Rectal smooth muscle tissue (tissue), 1 donor: ENCODE results near the gene SEMA3A.

Experiments
- H3K27ac ChIP-seq: one replicate; pipeline ENCODE4 v1.7.0; 2013; ENCODE audit warnings: low read depth, low read length, inconsistent platforms
- H3K27me3 ChIP-seq: one replicate; pipeline ENCODE4 v1.7.0; 2013; ENCODE audit warnings: low read length; ENCODE audit not compliant: control insufficient read depth, insufficient read depth
- H3K36me3 ChIP-seq: one replicate; pipeline ENCODE4 v1.7.0; 2013; ENCODE audit warnings: low read length; ENCODE audit not compliant: control insufficient read depth, insufficient read depth
- H3K4me1 ChIP-seq: one replicate; pipeline ENCODE4 v1.7.0; 2013; ENCODE audit warnings: low read length; ENCODE audit not compliant: control insufficient read depth, insufficient read depth
- H3K4me3 ChIP-seq: one replicate; pipeline ENCODE4 v1.7.0; 2013; ENCODE audit warnings: low read length
- H3K9ac ChIP-seq: one replicate; pipeline ENCODE4 v1.7.0; 2013; ENCODE audit warnings: low read length

SEMA3A gene

GRCh38 chr7:84002348-84002747, 192.2 kb downstream of the SEMA3A start:
- H3K9ac ChIP-seq = no peak overlapping the region
- no peaks in the 10 kb centered on the region for H3K36me3 ChIP-seq
- no peaks in the 10 kb centered on the region for H3K4me1 ChIP-seq
- no peak overlapping the region for H3K4me3 ChIP-seq
- no peaks in the 10 kb centered on the region for H3K27me3 ChIP-seq
- H3K27ac ChIP-seq = no peak overlapping the region

GRCh38 chr7:83996879-83997278, 197.7 kb downstream of the SEMA3A start:
- H3K27ac ChIP-seq = no peak overlapping the region
- H3K36me3 ChIP-seq = no peaks in the 10 kb centered on the region
- no peaks in the 10 kb centered on the region for H3K4me1 ChIP-seq
- H3K4me3 ChIP-seq = no peak overlapping the region
- no peak overlapping the region for H3K9ac ChIP-seq
- H3K27me3 ChIP-seq = no peaks in the 10 kb centered on the region

- no peaks in the 10 kb centered on the region for H3K36me3 ChIP-seq
- no peak overlapping the region for H3K27ac ChIP-seq
- H3K27me3 ChIP-seq = no peaks in the 10 kb centered on the region
- H3K9ac ChIP-seq = no peak overlapping the region
- no peak overlapping the region for H3K4me3 ChIP-seq
- peaks cover 3% of the 10 kb centered on the region for H3K4me1 ChIP-seq
Observed at GRCh38 chr7:83987764-83988163, 206.8 kb downstream of the SEMA3A start.

- peaks cover 3% of the 10 kb centered on the region for H3K4me1 ChIP-seq
Observed at GRCh38 chr7:83985821-83986220, 208.8 kb downstream of the SEMA3A start.

GRCh38 chr7:83984591-83984990, 210.0 kb downstream of the SEMA3A start:
- Histone ChIP-seq H3K4me3 (no peak overlapping the region), H3K9ac (no peak overlapping the region), H3K4me1 (peaks cover 3% of the 10 kb centered on the region), H3K27me3 (no peaks in the 10 kb centered on the region), H3K36me3 (no peaks in the 10 kb centered on the region), H3K27ac (no peak overlapping the region)

More at GRCh38 chr7:83985821-83986220, 208.8 kb downstream of the SEMA3A start:
- H3K27ac ChIP-seq = no peak overlapping the region
- no peak overlapping the region for H3K9ac ChIP-seq
- no peak overlapping the region for H3K4me3 ChIP-seq
- H3K36me3 ChIP-seq = no peaks in the 10 kb centered on the region
- H3K27me3 ChIP-seq = no peaks in the 10 kb centered on the region

- H3K27ac ChIP-seq = no peak overlapping the region
- H3K27me3 ChIP-seq = no peaks in the 10 kb centered on the region
- H3K9ac ChIP-seq = no peak overlapping the region
- H3K4me1 ChIP-seq = peaks cover 3% of the 10 kb centered on the region
- no peak overlapping the region for H3K4me3 ChIP-seq
- no peaks in the 10 kb centered on the region for H3K36me3 ChIP-seq
Observed at GRCh38 chr7:83984076-83984475, 210.5 kb downstream of the SEMA3A start.

GRCh38 chr7:83983606-83984005, 211.0 kb downstream of the SEMA3A start:
- Histone ChIP-seq H3K27ac (no peak overlapping the region), H3K36me3 (no peaks in the 10 kb centered on the region), H3K4me1 (peaks cover 3% of the 10 kb centered on the region), H3K27me3 (no peaks in the 10 kb centered on the region), H3K9ac (no peak overlapping the region), H3K4me3 (no peak overlapping the region)

- no peaks in the 10 kb centered on the region for H3K27me3 ChIP-seq
- H3K36me3 ChIP-seq = no peaks in the 10 kb centered on the region
- H3K9ac ChIP-seq = no peak overlapping the region
- H3K27ac ChIP-seq = no peak overlapping the region
- no peak overlapping the region for H3K4me3 ChIP-seq
- H3K4me1 ChIP-seq = no peaks in the 10 kb centered on the region
Observed at GRCh38 chr7:83976302-83976701, 218.3 kb downstream of the SEMA3A start.

GRCh38 chr7:83970081-83970480, 224.5 kb downstream of the SEMA3A start:
- no peaks in the 10 kb centered on the region for H3K36me3 ChIP-seq
- H3K27ac ChIP-seq = no peak overlapping the region
- no peaks in the 10 kb centered on the region for H3K27me3 ChIP-seq

GRCh38 chr7:83964318-83964717, 230.3 kb downstream of the SEMA3A start:
- no peaks in the 10 kb centered on the region for H3K27me3 ChIP-seq
- H3K4me1 ChIP-seq = no peaks in the 10 kb centered on the region
- no peaks in the 10 kb centered on the region for H3K36me3 ChIP-seq
- no peak overlapping the region for H3K9ac ChIP-seq
- H3K4me3 ChIP-seq = no peak overlapping the region
- H3K27ac ChIP-seq = no peak overlapping the region

More at GRCh38 chr7:83970081-83970480, 224.5 kb downstream of the SEMA3A start:
- no peak overlapping the region for H3K9ac ChIP-seq
- H3K4me3 ChIP-seq = no peak overlapping the region
- H3K4me1 ChIP-seq = no peaks in the 10 kb centered on the region

GRCh38 chr7:83957333-83957732, 237.3 kb downstream of the SEMA3A start:
- Histone ChIP-seq H3K9ac (no peak overlapping the region), H3K4me3 (no peak overlapping the region), H3K36me3 (no peaks in the 10 kb centered on the region), H3K27ac (no peak overlapping the region), H3K4me1 (no peaks in the 10 kb centered on the region), H3K27me3 (no peaks in the 10 kb centered on the region)

GRCh38 chr7:83956104-83956503, 238.5 kb downstream of the SEMA3A start:
- H3K27ac ChIP-seq = no peak overlapping the region
- no peak overlapping the region for H3K9ac ChIP-seq
- no peaks in the 10 kb centered on the region for H3K4me1 ChIP-seq
- H3K36me3 ChIP-seq = no peaks in the 10 kb centered on the region
- no peaks in the 10 kb centered on the region for H3K27me3 ChIP-seq
- H3K4me3 ChIP-seq = no peak overlapping the region

GRCh38 chr7:83952236-83952635, 242.4 kb downstream of the SEMA3A start:
- Histone ChIP-seq H3K9ac (no peak overlapping the region), H3K27ac (no peak overlapping the region), H3K36me3 (no peaks in the 10 kb centered on the region), H3K27me3 (no peaks in the 10 kb centered on the region), H3K4me1 (no peaks in the 10 kb centered on the region), H3K4me3 (no peak overlapping the region)
